ENCODE results near the gene CORO2A.

CORO2A gene

GRCh38 chr9:98227883-98228282 is 35.4 kb upstream of the CORO2A start:
- TF ChIP-seq CTCF (IDR thresholded peaks at IDR 0.05; ENCODE audit: low read length, missing control alignments), result no peak
- DNase-seq (ENCODE audit: low read depth), result no peak
- H3K4me3 ChIP-seq (replicated peaks; ENCODE audit: low read depth, low read length), result no peak overlapping the region

- DNase-seq (ENCODE audit: low read depth), result no peak
- no peak for TF ChIP-seq CTCF (IDR thresholded peaks at IDR 0.05; ENCODE audit: low read length, missing control alignments)
- H3K4me3 ChIP-seq (replicated peaks; ENCODE audit: low read depth, low read length), result no peak overlapping the region
Measured at GRCh38 chr9:98226957-98227356, 34.5 kb upstream of the CORO2A start.

GRCh38 chr9:98226516-98226915 is 34.1 kb upstream of the CORO2A start:
- H3K4me3 ChIP-seq (replicated peaks; ENCODE audit: low read depth, low read length), result no peak overlapping the region
- no peak for TF ChIP-seq CTCF (IDR thresholded peaks at IDR 0.05; ENCODE audit: low read length, missing control alignments)
- DNase-seq (ENCODE audit: low read depth), result peak; percentile 17

- no peak for TF ChIP-seq CTCF (IDR thresholded peaks at IDR 0.05; ENCODE audit: low read length, missing control alignments)
- no peak overlapping the region for H3K4me3 ChIP-seq (replicated peaks; ENCODE audit: low read depth, low read length)
- DNase-seq (ENCODE audit: low read depth), result no peak
Measured at GRCh38 chr9:98225015-98225442, 32.6 kb upstream of the CORO2A start.

- TF ChIP-seq CTCF (IDR thresholded peaks at IDR 0.05; ENCODE audit: low read length, missing control alignments), result no peak
- no peak overlapping the region for H3K4me3 ChIP-seq (replicated peaks; ENCODE audit: low read depth, low read length)
- DNase-seq (ENCODE audit: low read depth), result peak; percentile 97
Measured at GRCh38 chr9:98222885-98223691, 30.7 kb upstream of the CORO2A start.

GRCh38 chr9:98220911-98221310 is 28.5 kb upstream of the CORO2A start:
- H3K4me3 ChIP-seq (replicated peaks; ENCODE audit: low read depth, low read length), result no peak overlapping the region
- TF ChIP-seq CTCF (IDR thresholded peaks at IDR 0.05; ENCODE audit: low read length, missing control alignments), result no peak
- no peak for DNase-seq (ENCODE audit: low read depth)

All from fibroblast of pulmonary artery (primary cell).